ENCODE results near the gene HS6ST2.

DNA sequence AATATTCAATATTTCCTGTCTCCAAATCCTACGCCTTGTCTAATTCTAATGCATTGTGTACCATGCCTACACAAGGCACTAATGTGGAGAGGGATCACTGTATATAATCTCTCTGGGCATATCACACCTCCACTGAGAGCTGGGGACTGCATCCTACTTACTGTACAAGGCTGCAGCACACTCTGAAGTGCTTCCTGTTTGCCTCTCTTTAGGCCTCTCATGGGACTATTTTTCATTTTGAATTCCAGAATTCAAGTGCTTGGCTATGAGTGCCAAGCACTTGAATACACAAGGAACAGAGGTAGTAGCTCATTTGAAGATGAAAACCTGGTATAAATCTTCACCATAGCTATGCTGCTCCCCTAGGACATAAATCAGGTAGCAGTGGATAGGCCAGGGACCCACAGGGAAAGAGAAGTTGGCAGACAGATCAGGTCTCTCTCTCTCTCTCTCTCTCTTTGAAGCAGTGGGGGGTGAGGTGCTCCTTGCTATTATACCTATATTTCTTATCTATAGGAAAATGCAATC, 239.9 kb downstream of the HS6ST2 start:
- TF ChIP-seq EP300 (IDR thresholded peaks at IDR 0.05; ENCODE audit: low read depth): no peak
- TF ChIP-seq, protein P1, sequence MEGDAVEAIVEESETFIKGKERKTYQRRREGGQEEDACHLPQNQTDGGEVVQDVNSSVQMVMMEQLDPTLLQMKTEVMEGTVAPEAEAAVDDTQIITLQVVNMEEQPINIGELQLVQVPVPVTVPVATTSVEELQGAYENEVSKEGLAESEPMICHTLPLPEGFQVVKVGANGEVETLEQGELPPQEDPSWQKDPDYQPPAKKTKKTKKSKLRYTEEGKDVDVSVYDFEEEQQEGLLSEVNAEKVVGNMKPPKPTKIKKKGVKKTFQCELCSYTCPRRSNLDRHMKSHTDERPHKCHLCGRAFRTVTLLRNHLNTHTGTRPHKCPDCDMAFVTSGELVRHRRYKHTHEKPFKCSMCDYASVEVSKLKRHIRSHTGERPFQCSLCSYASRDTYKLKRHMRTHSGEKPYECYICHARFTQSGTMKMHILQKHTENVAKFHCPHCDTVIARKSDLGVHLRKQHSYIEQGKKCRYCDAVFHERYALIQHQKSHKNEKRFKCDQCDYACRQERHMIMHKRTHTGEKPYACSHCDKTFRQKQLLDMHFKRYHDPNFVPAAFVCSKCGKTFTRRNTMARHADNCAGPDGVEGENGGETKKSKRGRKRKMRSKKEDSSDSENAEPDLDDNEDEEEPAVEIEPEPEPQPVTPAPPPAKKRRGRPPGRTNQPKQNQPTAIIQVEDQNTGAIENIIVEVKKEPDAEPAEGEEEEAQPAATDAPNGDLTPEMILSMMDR (IDR thresholded peaks at IDR 0.05): no peak
